ENCODE data around the gene TAF4.

DNA sequence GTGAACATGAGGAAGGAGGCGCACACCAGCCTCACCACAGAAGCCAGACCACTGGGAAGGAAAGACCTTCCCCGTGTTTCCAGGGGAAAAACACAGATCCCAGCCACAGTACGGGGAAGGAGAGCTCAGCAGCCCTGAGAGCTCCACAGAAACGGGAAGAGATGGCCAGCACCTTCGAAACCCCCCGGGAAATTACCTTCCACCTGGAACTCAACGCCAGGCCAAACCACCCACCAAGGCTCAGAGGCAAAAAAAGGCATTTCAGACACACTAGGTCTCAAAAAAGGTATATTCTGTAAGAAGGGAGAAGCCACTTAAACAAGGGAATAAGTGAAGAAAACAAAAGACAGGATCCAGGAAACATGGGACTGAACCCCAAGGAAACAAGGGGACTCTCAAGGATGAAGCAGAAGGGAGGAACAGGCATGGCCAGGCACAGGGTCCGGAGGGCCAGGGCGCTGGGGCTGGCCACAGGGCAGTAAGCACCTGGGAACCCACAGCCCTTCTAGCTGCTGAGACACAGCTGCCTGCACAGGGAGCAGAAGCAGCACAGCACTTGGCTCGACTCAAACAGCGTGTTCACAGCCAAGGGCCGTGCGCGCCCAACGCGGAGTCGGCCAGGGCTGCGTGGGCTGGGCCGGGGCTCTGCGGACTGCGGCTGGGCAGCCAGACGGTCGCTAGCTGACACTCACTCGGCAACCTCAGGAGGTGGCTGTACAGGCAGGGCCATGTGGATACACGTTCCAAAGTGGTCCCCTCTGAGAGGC is 44.6 kb downstream of the TAF4 start:
- TF ChIP-seq CTCF (IDR thresholded peaks at IDR 0.05; ENCODE audit: poor library complexity, severe bottlenecking) (no peak), TAF1 (IDR thresholded peaks at IDR 0.05; ENCODE audit: low read depth) (no peak), MXI1 (conservative IDR thresholded peaks at IDR 0.05; ENCODE audit: poor library complexity, severe bottlenecking) (no peak)
